OCI-LY7 (cell line): Measurements from ENCODE around the gene TMEM150C.

Experiments used
- CTCF ChIP-seq: fragments of 200-600 bp; sonication (generic); conservative IDR thresholded peaks from 2 replicates; pipeline ENCODE4 v1.5.1; 2014; ENCODE audit warnings: mild to moderate bottlenecking, antibody characterized with exemption, low read length, moderate library complexity, mixed read lengths
- EZH2phosphoT487 ChIP-seq: fragments of 200-600 bp; sonication (generic); IDR thresholded peaks from 2 replicates; pipeline ENCODE4 v1.6.1; 2018; ENCODE audit warnings: low read depth, borderline replicate concordance, mild to moderate bottlenecking, mixed run types, antibody characterized with exemption, low read length, moderate library complexity, mixed read lengths

GRCh38 chr4:82569727-82570126, 7.9 kb upstream of the TMEM150C start:
- TF ChIP-seq CTCF (no peak), EZH2phosphoT487 (no peak)
